Measurements from ENCODE around the gene DNAJB8. TPM values are rescaled to one million over a fixed set of nuclear protein-coding genes. Genes with fewer than 3 reads are reported as not detected.

The DNAJB8 gene
- total RNA-seq, 4 donors from 2014 or later, result not detected

DNA sequence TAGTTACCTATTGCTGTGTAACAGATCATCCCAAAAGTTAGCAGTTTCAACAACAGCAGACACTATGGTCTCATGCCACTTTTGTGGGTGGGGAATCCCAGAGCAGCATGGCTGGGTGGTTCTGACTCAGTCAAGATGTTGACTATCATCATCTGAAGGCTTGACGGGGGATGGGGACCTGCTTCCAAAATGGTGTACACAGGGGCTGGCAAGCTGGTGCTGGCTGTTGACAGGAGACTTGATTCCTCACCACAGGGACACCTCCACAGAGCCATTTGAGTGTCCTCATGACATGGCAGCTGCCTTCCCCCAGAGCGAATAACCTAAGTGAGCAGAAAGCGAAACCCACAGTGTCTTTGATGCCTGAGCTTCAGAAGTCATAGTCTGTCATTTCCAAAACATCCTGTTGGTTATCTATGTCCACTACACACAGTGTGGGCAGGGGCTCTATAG lies 19.1 kb downstream of the DNAJB8 start:
- Histone ChIP-seq H3K27me3 (no peaks in the 10 kb centered on the region), H3K4me1 (no peaks in the 10 kb centered on the region), H3K36me3 (no peaks in the 10 kb centered on the region), H3K9me3 (no peaks in the 10 kb centered on the region), H3K4me3 (no peak overlapping the region), H3K27ac (no peak overlapping the region)
- TF ChIP-seq CTCF (IDR thresholded peaks at IDR 0.05 in 4 of 5, conservative IDR thresholded peaks at IDR 0.05 in 1 of 5) (no peak), POLR2A (IDR thresholded peaks at IDR 0.05) (no peak)
- in situ Hi-C loops (cut with MboI; ENCODE audit: low sequenced_read_pairs in 4 of 4) (loop anchor here in 1 of 4 donors (25.0 kb wide), 1 partner anchor 140 kb away; no protein-coding TSS in a partner anchor), intact Hi-C loops (cut with DNase I; ENCODE audit: low total_unique reads) (no loop called here)
- ATAC-seq (no peak), DNase-seq (no peak)

DNA sequence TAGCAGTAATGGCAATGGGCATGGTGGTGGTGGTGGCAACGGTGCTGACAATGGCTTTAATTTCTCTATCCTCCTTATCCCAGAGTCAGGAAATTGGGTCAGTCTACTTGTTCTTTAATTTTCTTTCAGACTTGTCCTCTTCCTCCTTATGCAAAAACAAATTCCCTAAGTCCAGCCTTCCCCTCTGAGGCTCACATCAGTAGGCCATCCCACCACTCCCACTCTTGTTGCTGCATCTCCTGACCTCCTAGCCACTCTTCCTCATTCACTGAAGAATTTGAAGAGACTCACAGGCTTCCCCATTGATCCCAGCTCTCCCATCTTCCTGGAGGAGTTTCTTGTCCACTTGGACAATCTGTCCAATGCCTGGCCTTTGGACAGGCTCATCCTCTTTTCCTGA lies 19.9 kb downstream of the DNAJB8 start:
- intact Hi-C loops (cut with DNase I; ENCODE audit: low total_unique reads), result no loop called here

GRCh38 chr3:128445357-128445756 lies 21.3 kb downstream of the DNAJB8 start:
- intact Hi-C loops (cut with DNase I; ENCODE audit: low total_unique reads), result no loop called here

More for the DNA sequence above, 19.9 kb downstream of the DNAJB8 start:
- Histone ChIP-seq H3K4me3 (no peak overlapping the region), H3K36me3 (no peaks in the 10 kb centered on the region), H3K27ac (no peak overlapping the region), H3K4me1 (no peaks in the 10 kb centered on the region), H3K9me3 (no peaks in the 10 kb centered on the region), H3K27me3 (no peaks in the 10 kb centered on the region)
- in situ Hi-C loops (cut with MboI; ENCODE audit: low sequenced_read_pairs in 4 of 4), result loop anchor here in 1 of 4 donors (25.0 kb wide), 1 partner anchor 140 kb away; no protein-coding TSS in a partner anchor
- DNase-seq, result no peak
- no peak for TF ChIP-seq POLR2A (IDR thresholded peaks at IDR 0.05)
- no peak for TF ChIP-seq CTCF (IDR thresholded peaks at IDR 0.05 in 4 of 5, conservative IDR thresholded peaks at IDR 0.05 in 1 of 5)
- no peak for ATAC-seq

DNA sequence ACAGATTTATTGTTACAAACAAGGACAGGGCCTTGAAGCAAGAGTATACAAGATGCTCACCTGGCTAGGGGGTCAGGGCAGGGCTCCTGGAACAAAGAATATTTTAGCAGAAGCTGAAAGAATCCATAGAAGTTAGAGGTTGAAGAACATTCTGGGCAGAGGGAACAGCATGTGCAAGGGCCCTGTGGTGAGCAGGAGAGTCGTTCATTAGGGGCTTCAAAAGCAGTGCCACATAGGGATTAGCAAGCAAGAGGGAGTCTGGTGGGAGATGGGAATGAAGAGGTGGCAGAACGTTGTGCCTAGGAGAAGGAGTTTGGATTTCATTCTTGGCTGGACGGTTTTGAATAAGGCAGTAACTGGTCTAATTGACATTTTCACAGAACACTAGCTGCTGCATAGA lies 22.9 kb downstream of the DNAJB8 start:
- in situ Hi-C loops (cut with MboI; ENCODE audit: low sequenced_read_pairs in 4 of 4), result loop anchor here in 1 of 4 donors (25.0 kb wide), 1 partner anchor 144 kb away; no protein-coding TSS in a partner anchor
- no peak for DNase-seq
- Histone ChIP-seq H3K27ac (no peak overlapping the region), H3K36me3 (no peaks in the 10 kb centered on the region), H3K27me3 (no peaks in the 10 kb centered on the region), H3K4me3 (no peak overlapping the region), H3K9me3 (no peaks in the 10 kb centered on the region), H3K4me1 (no peaks in the 10 kb centered on the region)
- intact Hi-C loops (cut with DNase I; ENCODE audit: low total_unique reads), result no loop called here
- ATAC-seq, result no peak
- TF ChIP-seq POLR2A (IDR thresholded peaks at IDR 0.05) (no peak), CTCF (IDR thresholded peaks at IDR 0.05 in 4 of 5, conservative IDR thresholded peaks at IDR 0.05 in 1 of 5) (no peak)

More at GRCh38 chr3:128445357-128445756, 21.3 kb downstream of the DNAJB8 start:
- Histone ChIP-seq H3K36me3 (no peaks in the 10 kb centered on the region), H3K4me1 (no peaks in the 10 kb centered on the region), H3K27ac (no peak overlapping the region), H3K4me3 (no peak overlapping the region), H3K9me3 (no peaks in the 10 kb centered on the region), H3K27me3 (no peaks in the 10 kb centered on the region)
- ATAC-seq (no peak), DNase-seq (no peak)
- TF ChIP-seq CTCF (IDR thresholded peaks at IDR 0.05 in 4 of 5, conservative IDR thresholded peaks at IDR 0.05 in 1 of 5) (no peak), POLR2A (IDR thresholded peaks at IDR 0.05) (no peak)
- in situ Hi-C loops (cut with MboI; ENCODE audit: low sequenced_read_pairs in 4 of 4), result loop anchor here in 1 of 4 donors (25.0 kb wide), 1 partner anchor 142 kb away; no protein-coding TSS in a partner anchor

GRCh38 chr3:128442949-128443348 lies 23.7 kb downstream of the DNAJB8 start:
- Histone ChIP-seq H3K27me3 (no peaks in the 10 kb centered on the region), H3K36me3 (no peaks in the 10 kb centered on the region), H3K27ac (no peak overlapping the region), H3K4me3 (no peak overlapping the region), H3K4me1 (no peaks in the 10 kb centered on the region), H3K9me3 (no peaks in the 10 kb centered on the region)
- intact Hi-C loops (cut with DNase I; ENCODE audit: low total_unique reads) (no loop called here), in situ Hi-C loops (cut with MboI; ENCODE audit: low sequenced_read_pairs in 4 of 4) (loop anchor here in 1 of 4 donors (25.0 kb wide), 1 partner anchor 144 kb away; no protein-coding TSS in a partner anchor)
- DNase-seq (no peak), ATAC-seq (no peak)
- TF ChIP-seq POLR2A (IDR thresholded peaks at IDR 0.05) (no peak), CTCF (IDR thresholded peaks at IDR 0.05 in 4 of 5, conservative IDR thresholded peaks at IDR 0.05 in 1 of 5) (no peak)
